IPS DF 4.7 (cell line): Measurements from ENCODE around the gene SLC44A4.
"Not testable (repeated sequence)": the region's sequence is repeated elsewhere in the genome, so short reads cannot be mapped to it uniquely, and the experiment has no call there.

Experiments used
- DNase-seq: peaks from one replicate; pipeline ENCODE4 v3.0.0-alpha.2; 2013; ENCODE audit warnings: low spot score; ENCODE audit errors: extremely low read depth

Gene SLC44A4

DNA sequence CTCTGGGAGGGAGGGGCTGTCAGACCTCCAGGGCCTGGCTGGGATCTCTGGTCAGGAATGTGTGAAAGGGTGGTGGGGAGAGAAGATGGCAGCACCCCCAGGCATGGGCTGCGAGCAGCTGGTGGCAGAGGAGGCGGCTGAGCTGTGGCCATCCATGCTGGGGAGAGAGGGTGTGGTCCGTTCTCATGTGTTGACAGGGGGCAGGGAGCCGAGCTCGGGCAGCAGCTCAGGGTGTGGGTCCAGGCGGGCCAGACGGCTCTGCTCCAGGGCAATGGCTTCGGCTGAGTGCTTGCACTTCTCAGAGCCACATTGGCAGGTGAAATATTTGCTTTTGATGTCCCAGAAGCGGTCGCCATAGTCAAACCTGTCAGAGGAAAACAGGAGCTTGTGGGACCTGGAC lies 1.1 kb upstream of the SLC44A4 start:
- DNase-seq, result no peak

DNA sequence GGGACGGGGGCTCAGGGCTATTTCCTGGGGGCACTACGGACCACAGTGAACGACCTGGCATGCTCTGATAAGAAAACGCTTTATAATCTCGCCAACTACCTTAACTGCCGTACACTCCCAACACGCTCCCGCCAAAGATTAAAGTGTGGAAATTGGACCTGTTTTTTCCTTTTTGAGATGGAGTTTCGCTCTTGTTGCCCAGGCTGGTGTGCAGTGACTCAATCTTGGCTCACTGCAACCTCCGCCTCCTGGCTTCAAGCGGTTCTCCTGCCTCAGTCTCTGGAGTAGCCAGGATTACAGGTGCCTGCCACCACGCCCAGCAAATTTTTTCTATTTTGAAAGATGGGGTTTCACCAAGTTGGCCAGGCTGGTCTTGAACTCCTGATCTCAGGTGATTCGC lies 346 bp upstream of the SLC44A4 start:
- DNase-seq, result no peak

DNA sequence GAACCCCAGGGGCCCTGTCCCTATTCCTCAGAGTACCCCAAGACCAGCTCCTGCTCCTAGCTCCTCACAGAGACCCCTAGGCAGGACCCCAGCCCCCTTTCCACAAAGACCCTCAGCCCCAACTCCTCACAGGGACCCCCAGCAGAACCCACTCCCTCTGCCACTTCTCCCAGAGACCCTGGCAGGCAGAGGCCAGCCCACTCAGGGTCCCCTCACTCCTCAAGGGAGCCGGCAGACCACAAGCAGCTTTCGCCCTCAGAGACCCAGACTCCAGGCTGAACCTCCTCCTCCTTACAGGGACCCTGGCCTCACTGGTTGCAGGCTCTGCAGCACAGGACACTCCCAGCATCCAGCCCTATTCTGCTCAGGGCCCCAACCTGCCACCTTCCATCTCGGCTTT lies 575 bp downstream of the SLC44A4 start:
- no peak for DNase-seq

DNA sequence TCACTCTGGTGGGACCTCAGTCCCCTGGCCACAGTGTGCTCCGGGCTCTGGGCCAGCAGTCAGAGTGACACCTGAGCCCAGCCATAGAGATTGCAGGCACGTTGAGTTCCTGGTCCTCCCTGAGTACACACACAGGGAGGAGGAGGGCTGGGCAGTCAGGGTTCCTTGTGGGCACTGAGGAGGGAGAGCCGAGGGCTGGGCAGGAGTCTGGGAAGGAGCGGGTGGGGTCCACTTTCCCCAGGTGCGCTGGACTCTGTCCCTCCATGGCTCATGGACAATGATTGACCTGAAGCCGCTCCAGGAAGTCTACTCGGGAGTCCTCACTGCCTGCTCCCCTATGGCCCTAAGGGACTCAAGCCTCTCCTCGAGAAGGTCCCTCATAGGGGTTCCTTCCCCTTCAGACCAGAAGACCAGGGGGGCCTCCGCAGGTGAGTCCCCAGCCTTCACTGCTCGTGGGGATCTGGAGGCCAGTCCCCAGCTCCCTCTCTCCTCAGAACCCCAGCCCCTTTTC lies 1.1 kb downstream of the SLC44A4 start:
- no peak for DNase-seq

DNA sequence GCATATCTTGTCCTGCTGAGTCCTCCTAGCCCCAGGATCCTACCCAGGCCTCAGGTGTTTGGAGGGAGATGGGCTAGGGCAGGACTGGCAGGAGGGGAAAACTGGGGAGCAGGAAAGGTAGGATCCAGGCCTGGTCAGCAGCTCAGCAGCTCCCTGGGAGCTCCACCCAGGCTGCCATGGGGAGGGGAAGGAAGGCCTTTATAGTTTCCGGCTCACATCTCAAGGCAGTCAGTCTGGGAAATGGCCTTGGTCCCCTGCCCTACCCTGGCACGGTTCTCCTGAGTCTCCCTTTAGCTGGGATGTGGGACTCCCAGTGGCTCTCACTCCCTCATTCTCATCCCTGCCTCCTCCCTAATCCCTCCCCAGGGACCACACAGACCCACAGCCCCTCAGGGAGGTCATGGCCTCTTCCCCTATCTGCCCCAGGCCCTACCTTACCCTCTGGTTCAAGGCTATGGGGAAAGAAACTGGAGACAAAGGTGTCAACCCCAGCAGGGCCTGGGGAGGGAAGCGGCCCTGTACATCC lies 1.6 kb downstream of the SLC44A4 start:
- no peak for DNase-seq

DNA sequence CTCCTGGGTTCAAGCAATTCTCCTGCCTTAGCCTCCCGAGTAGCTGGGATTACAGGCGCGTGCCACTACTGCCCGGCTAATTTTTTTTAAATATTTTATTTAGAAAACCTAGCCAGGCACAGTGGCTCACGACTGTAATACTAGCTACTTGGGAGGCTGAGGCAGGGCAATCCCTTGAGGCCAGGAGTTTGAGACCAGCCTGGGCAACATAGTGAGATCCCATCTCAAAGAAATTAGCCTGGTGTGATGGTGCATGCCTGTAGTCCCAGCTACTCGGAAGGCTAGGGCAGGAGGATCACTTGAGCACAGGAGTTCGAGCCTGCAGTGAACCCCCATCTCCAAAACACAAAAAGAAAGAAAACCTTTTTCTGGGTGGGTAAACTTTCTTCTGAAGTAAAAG lies 2.4 kb downstream of the SLC44A4 start:
- DNase-seq, result no peak

DNA sequence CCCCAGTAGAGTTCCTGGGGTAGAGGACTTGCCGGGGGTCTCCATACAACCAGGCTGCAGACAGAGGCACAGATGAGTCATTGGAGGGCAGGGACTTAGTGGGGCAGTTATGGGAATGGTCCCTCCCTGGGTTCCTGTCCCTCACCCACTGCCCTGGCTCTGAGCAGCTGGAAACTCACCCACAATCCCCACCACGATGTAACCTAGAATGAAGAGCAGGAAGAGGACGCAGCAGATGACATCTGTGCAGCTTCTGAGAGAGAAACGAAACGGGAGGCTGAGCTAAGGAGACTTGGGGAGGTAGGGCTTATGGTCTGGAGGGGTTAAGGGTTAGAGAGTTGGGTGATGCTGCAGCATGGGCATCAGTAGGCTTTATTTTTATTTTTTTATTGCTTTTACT lies 2.9 kb downstream of the SLC44A4 start:
- no peak for DNase-seq

DNA sequence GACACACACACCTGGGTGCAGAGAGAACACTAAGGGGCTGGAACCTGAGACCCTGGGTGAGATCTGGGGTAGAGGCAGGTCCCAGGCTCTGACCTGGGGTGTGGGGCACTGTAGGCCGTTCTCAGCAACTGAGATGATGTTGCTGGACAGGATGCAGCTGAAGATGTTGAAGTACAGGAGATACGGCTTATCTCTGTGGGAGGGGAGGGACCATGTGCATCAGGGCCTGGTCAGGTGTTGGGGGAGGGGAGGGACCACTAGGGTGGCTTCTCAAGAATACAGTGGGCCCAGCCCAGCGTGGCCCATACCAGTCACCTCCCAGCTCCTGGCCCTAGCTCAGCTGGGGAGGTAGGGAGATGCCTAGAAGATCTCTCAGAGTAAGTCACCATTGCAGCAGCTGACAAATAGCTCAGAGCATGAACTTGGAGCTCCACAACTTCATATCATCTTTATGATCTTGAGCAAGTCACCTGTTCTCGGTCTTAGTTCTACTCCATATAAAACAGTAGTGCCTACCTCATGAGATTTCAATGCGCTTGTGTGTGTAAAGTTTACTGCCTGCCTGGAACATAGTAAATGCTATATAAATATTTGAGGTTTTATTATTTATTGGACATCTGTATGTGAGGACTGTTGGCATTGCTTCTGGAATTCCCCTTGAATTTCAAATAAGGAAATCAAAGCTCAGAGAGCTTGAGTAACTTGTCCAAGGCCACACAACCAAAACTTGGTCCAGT lies 3.8 kb downstream of the SLC44A4 start:
- no peak for DNase-seq

DNA sequence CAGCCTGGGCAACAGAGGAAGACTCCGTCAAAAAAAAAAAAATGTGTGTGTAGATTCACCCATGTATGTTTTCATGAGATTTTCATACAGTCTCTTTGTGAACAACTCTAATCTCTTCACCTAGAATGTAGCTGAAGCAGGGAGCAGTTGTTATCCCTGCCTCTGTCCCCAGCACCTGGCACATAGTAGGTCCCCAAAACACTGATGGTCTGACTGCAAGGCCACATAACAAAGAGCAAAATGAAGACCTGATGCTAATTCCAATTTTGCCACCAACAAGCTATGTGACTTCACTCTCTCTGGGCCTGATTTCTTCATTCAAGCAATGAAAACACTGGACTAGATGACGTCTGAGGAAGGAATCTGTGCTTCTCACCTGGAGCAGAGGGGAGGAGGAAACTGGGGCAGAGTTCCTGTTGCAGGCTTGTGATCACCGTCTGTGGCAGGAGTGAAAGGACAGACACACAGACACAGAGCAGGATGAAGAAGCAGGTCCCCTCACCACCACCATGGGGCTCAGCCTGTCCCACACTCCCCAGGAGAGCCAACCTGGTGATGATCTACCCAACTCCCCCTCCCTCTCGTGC lies 4.6 kb downstream of the SLC44A4 start:
- DNase-seq, result no peak

DNA sequence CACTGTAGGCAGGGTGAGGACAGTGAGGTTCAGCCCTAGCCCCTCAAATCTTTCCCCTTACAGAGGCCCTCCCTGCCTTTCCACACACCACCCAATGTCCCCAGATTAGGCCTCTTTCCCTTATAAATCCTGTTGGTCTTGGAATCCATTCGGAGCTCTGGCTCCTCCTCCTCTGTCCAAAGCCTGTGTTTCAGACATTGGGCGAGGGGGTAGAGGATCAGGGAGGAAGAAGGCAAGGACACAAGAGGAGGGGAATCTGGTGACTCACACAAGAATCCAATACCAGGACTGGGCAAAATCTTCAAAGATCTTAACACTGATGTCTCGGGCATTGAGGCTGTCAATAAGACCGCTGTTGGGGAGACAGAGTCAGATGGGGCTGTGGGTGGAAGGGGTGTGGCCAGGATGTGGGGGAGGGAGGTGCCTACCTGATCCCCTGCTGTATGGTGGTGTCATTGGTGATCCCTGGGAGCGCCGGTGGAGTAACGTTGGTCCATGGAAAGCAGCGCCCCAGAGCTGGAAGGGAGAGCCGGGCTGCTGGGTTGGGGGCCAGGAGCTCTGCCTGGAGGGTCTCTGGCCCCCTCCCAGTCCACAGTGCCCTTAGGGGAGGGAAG lies 7.6 kb downstream of the SLC44A4 start:
- DNase-seq, result no peak

DNA sequence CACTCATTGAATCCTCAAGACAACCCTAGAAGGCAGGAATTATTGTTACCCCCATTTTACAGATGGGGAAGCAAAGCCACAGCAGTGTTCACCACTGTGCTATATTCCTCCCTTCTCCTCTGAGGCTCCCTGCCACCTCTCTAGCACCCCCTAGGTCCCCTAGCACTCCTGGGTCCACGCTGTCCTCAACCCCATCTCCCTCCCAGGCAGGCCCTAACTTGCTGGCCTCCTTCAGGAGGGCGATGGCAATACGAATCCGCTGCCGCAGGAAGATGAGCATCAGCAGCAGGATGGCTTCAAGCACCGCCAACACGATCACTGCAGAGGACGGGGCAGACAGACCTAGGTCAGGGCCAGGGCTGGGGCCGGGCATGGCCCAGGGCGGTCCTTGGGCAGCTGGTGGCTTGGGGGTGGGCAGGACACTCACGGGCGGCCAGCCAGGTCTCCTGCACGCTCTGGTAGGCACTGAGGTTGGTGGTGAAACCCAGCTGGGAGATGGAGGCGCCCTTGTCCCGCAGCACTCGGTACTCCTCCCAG lies 8.3 kb downstream of the SLC44A4 start:
- DNase-seq, result no peak

DNA sequence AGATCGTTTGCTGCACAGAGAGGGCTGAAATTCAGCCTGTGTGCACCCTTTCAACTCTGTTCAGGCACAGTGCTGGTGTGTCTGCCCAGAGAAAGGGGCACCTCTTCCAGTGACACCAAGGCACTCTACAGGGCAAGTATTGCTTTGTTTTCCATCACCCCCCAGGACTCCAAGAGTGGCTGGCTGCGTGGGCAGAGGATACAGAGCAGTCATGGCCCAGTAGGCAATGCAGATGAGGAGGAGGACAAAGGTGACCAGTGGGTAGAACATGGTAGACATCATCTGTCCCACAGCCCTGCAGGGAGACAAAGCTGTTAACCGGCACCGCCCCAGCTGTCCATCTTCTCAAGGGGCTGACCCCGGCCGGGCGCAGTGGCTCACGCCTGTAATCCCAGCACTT lies 9.5 kb downstream of the SLC44A4 start:
- DNase-seq, result no peak

DNA sequence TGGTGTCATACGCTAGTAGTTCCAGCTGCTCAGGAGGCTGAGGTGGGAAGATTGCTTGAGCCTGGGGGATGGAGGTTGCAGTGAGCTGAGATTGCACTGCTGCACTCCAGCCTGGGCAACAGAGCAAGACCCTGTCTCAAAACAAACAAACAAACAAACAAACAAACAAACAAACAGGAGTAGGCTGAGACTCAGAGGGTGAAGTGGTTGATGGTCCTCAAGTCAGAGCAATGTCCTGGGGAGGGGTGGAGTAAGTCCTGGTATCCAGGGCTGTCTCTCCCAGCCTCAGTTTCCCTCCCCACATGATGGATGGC lies 10.2 kb downstream of the SLC44A4 start:
- not testable (repeated sequence) for DNase-seq

DNA sequence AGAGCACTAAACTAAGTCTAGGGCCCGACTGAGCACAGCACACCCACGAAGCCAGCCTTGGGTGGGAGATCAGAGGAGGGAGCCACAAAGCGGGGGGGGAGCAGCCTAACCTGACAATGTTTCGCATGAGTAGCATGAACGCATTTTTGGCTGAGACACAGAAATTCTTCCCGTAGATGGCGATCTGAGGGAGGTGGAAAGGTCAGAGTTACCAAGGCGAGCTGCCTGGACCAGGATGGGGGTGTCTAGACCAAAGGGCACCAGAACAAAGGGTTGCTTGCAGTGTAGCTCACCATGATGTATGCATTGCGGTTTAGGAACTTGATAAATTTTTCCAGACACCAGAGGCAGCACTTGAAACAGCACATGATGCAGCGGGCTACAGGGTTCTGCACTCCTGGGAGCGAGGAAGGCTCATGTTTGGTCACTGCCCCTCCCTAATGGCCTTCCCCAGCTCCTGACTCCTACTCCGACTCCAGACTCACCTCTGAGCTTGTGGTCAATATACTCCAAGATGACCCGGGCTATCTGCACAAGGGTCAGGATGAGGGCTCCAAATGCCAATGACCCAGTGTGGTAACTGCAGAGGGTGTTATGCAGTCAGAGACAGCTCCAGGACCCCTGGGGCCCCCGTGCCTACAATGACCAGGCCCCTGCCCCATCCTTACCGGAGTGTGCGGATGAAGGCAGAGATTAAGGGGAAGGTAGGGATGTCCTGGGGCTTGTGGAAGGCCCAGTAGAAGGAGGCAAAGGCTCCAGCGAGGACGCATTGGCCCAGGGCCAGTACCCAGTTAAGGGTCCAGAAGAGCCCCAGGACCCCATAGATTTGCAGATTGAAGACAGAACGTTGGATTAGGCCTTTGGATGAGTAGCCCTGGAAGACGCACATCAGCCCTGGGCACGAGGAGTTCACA lies 13.3 kb downstream of the SLC44A4 start:
- DNase-seq, result no peak

DNA sequence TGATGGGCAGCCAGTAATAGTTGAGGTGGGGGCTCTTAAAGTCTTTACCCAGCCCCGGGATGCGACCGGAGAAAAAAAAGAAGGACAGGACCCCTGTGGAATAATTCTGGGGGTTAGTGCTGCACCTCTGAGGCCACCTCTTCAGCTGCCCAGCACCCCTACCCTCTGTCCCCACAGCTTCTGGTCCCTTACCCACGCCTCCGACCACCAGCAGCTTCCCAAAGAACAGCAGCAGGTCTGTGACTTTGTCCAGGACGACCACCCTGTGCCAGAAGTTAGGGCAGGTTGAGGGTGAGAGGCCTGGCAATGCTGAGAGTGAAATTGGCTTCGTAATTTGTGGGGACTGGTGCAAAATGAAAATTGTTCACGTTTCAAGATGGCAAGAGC lies 14.0 kb downstream of the SLC44A4 start:
- no peak for DNase-seq

DNA sequence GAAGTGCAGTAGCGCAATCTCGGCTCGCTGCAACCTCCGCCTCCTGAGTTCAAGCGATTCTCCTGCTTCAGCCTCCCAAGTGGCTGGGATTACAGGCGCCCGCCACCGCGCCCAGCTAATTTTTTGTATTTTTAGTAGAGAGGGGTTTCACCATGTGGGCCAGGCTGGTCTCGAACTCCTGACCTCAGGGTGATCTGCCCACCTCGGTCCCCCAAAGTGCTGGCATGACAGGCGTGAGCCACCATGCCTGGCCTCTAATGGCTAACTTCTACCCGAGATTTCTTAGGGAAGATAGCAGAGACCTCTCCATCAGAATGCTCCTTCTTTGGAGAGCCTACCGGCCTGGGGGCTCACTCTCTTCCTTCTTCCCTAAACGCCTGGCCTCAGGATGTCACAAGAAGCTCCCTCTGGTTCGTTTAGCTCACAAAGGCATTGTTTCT lies 14.7 kb downstream of the SLC44A4 start:
- DNase-seq, result not testable (repeated sequence)

DNA sequence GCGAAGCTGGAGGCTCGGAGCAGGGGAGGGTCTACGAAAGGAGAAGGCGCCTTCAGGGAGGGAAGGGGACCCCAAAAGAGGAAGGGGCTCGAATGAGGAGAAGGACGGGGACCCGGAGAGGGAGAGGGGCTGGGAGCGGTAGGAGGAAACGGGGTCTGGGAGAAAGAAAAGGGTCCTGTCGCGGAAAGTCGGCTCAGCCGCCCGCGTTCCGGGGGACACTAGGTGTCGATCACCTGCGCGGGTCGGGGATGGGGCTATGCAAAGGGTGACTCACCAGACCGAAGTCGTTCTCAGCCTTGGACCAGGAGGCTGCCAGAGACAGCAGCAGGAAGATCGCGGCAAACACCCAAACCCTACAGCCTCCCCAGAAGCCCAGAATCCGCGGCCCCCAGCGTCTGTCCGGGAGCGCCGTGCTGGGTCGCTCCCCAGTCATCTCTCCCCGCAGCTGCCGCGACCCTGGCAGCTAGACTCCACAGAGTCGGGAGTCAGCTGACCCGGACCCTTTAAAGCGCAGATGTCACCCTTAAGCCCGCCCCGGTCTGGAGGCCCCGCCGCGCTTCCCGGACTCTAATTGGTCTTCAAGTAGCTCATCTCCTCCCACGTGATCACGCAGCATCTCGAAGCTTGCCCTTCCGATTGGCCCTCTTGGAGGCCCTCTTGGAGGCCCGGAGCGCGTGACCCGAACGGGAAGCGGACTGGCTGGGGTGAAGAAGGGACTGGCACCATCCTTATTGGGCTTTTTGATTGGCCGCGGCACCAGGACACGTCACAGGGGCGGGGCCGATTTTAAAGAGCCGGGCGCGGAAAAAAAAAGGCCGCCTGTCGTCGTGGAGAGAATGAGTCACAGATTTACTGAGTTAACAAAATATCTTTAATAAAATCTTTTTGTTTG lies 16.2 kb downstream of the SLC44A4 start, which contains the start of gene NEU1:
Gene NEU1 (minus strand): TSS at position 478 of the 892 bp plus-strand sequence. CDS start 45 bp downstream, at position 433.
- peak; percentile 99 for DNase-seq

DNA sequence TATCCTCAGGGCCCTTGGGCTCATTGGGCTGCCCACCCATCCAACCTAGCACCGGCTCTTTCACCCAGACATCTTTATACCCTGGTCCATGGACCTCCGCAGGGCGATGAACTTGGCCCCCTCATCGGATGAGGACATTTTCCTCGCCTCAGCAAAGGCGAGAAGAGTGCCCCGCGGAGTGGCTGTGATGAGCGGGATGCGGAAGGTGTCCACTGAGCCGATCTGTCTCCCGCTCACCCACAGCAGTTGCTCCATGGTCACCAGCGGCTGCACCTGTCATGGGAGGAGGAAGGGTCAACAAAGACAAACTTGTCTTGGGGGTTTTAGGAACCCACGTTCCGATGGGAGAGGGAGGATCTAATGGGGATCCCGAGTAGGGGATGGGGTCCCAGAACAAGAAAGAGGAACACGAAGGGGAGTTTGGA lies 16.9 kb downstream of the SLC44A4 start:
- no peak for DNase-seq

DNA sequence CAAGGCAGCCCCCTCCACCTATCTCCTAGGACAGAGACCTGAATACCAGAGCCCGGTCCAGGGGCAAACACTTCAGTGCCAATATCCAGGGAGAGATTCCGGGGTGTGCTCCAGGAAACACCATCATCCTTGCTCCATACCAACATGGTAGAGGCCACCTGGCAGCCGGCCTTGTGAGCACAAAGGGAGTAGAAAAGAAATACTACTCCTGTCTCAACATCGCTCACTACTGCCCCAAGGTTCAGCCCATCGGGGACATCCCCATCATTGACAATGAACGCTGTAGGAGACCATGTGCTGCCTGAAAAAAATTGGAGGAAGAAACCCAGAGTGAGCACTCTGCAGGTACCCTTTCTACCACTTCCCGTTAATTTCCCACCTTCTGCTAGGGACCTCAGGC lies 17.6 kb downstream of the SLC44A4 start:
- DNase-seq, result no peak

DNA sequence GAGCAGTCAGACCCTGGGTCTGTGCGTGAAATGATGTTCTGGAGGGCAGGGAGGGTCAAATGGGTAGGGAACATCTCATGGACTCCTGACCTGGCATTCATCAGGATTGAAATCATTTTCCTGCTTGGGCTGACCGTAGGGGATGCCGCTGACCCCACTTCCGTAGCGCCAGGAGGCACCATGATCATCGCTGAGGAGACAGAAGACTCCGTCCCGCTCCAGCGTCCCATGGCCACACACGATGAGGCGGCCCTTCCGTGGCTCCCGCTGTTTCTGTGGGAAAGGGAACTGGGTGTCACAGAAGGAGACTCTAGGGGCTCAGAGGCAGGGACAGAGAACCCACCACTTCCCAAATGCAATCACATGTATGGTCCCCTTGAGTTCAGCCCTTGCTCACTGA lies 18.4 kb downstream of the SLC44A4 start:
- DNase-seq, result no peak
